ENCODE results near the gene DLAT. TPM values are rescaled to one million over a fixed set of nuclear protein-coding genes. Genes with fewer than 3 reads are reported as not detected.
A peak's percentile ranks its signal among the peaks of the same experiment; 100 is the strongest.
"Not testable (repeated sequence)": the region's sequence is repeated elsewhere in the genome, so short reads cannot be mapped to it uniquely, and the experiment has no call there.

DLAT gene
- total RNA-seq, 2 experiments from 2014 or later, result 36.4 to 39.0 TPM

DNA sequence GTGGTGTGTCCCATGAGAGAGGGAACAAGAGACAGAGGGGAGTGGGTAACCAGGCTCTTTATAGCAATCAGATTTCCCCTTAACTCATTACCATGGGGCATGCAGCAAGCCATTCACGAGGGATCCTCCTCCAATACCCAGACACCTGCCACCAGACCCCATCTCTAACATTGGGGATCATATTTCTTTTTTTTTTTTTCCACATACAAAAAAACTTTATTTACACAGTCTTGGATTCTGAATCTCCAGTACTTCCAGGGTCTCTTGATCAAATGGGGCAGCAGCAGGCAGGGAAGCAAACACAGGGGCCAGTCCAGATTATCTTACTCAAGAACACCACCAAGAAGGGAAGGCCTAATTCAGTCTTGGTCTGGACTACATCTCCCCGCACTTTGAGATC is 4.3 kb downstream of the DLAT start:
- ChIA-PET POLR2A (no interaction called here), CTCF (no interaction called here)
- peaks cover 10% of the 10 kb centered on the region for H3K4me1 Mint-ChIP-seq (ENCODE audit: low read depth)
- intact Hi-C loops (cut with micrococcal nuclease), result loop anchor here (5.0 kb wide), 1 partner anchor 427 kb away; the partner anchor contains the start of gene SIK2
- no peaks in the 10 kb centered on the region for H3K27me3 Mint-ChIP-seq
- H3K4me3 Mint-ChIP-seq, result no peak overlapping the region
- peaks cover 44% of the 10 kb centered on the region for H3K36me3 Mint-ChIP-seq
- no peaks in the 10 kb centered on the region for H3K9me3 Mint-ChIP-seq
- H3K27ac Mint-ChIP-seq, result no peak overlapping the region
- DNase-seq, result no peak

- H3K4me3 Mint-ChIP-seq, result no peak overlapping the region
- no peaks in the 10 kb centered on the region for H3K27me3 Mint-ChIP-seq
- ChIA-PET POLR2A (no interaction called here), CTCF (no interaction called here)
- no peak overlapping the region for H3K27ac Mint-ChIP-seq
- H3K36me3 Mint-ChIP-seq, result peaks cover 32% of the 10 kb centered on the region
- intact Hi-C loops (cut with micrococcal nuclease), result no loop called here
- H3K9me3 Mint-ChIP-seq, result no peaks in the 10 kb centered on the region
- peaks cover 3% of the 10 kb centered on the region for H3K4me1 Mint-ChIP-seq (ENCODE audit: low read depth)
- no peak for DNase-seq
These were observed 8.7 kb downstream of the DLAT start for GRCh38 chr11:112033902-112034301.

GRCh38 chr11:112037527-112037926 is 12.3 kb downstream of the DLAT start:
- no peak overlapping the region for H3K4me3 Mint-ChIP-seq
- no peaks in the 10 kb centered on the region for H3K27me3 Mint-ChIP-seq
- H3K27ac Mint-ChIP-seq, result no peak overlapping the region
- peaks cover 27% of the 10 kb centered on the region for H3K36me3 Mint-ChIP-seq
- no peak for DNase-seq
- H3K9me3 Mint-ChIP-seq, result no peaks in the 10 kb centered on the region
- ChIA-PET POLR2A (no interaction called here), CTCF (interaction anchor here (0.7 to 1.7 kb wide), 2 partner anchors 56 to 211 kb away, joined by 4 read pairs; no protein-coding TSS in a partner anchor)
- intact Hi-C loops (cut with micrococcal nuclease), result no loop called here
- H3K4me1 Mint-ChIP-seq (ENCODE audit: low read depth), result peaks cover 2% of the 10 kb centered on the region

DNA sequence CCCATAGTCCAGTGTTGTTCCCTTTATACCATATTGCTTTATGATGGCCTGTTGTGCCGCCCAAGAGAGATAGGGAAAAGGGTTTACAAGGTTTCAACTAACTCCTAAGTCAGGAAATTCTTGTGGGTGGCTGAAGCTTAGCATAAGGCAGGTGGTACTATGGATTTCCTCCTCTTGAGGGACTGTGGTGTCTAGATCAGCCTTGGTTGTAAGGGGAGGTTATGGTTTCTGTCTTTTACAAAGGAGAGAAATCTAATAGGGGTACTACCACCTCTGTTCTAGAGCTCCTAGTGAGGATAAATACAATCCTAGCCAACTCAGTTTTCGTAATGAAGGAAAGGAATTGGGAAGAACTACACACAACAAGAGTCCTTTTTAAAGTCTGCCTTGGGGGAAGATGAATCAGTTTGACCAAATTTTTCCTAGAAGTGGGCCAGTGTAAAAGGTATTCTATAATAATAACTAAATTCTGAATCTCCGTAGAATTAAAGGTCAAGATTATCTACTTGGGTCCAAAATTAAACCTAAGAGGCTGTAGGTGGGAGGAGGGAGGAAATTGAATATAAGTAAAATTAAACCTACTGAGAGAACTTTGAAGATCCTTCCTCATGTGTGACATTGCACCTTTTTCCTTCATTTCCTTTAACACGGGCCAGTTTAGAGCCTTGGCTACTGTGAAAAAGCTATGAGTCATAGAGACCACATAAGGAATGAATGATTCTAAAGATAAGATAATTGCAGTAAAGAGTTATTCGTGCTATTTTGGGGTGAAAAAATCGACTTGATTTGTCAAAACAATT is 17.2 kb downstream of the DLAT start:
- intact Hi-C loops (cut with micrococcal nuclease), result no loop called here
- no peak overlapping the region for H3K27ac Mint-ChIP-seq

GRCh38 chr11:112042961-112043304 is 17.7 kb downstream of the DLAT start:
- peaks cover 2% of the 10 kb centered on the region for H3K4me1 Mint-ChIP-seq (ENCODE audit: low read depth)
- intact Hi-C loops (cut with micrococcal nuclease), result no loop called here
- H3K27me3 Mint-ChIP-seq, result no peaks in the 10 kb centered on the region
- peaks cover 4% of the 10 kb centered on the region for H3K9me3 Mint-ChIP-seq
- DNase-seq, result no peak
- H3K4me3 Mint-ChIP-seq, result no peak overlapping the region
- ChIA-PET CTCF (no interaction called here), POLR2A (no interaction called here)
- H3K27ac Mint-ChIP-seq, result no peak overlapping the region
- peaks cover 51% of the 10 kb centered on the region for H3K36me3 Mint-ChIP-seq

More for the DNA sequence above, 17.2 kb downstream of the DLAT start:
- Mint-ChIP-seq H3K36me3 (peaks cover 49% of the 10 kb centered on the region), H3K4me3 (no peak overlapping the region), H3K27me3 (no peaks in the 10 kb centered on the region), H3K4me1 (ENCODE audit: low read depth) (peaks cover 2% of the 10 kb centered on the region), H3K9me3 (peaks cover 2% of the 10 kb centered on the region)
- CTCF ChIA-PET, result no interaction called here
- DNase-seq, result no peak
- POLR2A ChIA-PET, result no interaction called here

DNA sequence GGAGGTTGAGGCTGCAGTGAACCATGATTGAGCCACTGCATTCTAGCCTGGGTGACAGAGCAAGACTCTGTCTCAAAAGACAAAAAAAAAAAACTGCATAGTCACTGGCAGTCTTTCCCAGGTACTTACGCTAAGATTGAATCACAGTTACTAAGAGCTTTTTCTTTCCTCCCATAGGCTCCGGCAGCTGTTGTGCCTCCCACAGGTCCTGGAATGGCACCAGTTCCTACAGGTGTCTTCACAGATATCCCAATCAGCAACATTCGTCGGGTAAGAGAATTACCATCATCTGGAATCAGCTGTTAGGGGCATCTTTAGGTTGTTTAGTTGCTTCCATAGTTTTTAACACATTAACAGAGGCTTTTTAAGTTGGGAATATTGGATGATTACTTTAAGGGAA is 19.8 kb downstream of the DLAT start:
- intact Hi-C loops (cut with micrococcal nuclease), result no loop called here
- H3K9me3 Mint-ChIP-seq, result peaks cover 4% of the 10 kb centered on the region
- no peak overlapping the region for H3K4me3 Mint-ChIP-seq
- no peak overlapping the region for H3K27ac Mint-ChIP-seq
- H3K27me3 Mint-ChIP-seq, result no peaks in the 10 kb centered on the region
- POLR2A ChIA-PET, result no interaction called here
- peaks cover 47% of the 10 kb centered on the region for H3K36me3 Mint-ChIP-seq
- peaks cover 16% of the 10 kb centered on the region for H3K4me1 Mint-ChIP-seq (ENCODE audit: low read depth)
- DNase-seq, result no peak
- CTCF ChIA-PET, result interaction anchor here (0.6 kb wide), 1 partner anchor 114 kb away, joined by 3 read pairs; no protein-coding TSS in a partner anchor

DNA sequence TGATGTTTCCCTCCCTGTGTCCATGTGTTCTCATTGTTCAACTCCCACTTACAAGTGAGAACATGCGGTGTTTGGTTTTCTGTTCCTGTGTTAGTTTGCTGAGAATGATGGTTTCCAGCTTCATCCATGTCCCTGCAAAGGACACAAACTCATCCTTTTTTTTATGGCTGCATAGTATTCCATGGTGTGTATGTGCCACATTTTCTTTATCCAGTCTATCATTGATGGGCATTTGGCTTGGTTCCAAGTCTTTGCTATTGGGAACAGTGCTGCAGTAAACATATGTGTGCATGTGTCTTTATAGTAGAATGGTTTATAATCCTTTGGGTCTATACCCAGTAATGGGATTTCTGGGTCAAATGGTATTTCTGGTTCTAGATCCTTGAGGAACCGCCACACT is 21.4 kb downstream of the DLAT start:
- POLR2A ChIA-PET; H3K4me3 Mint-ChIP-seq; CTCF ChIA-PET; H3K9me3 Mint-ChIP-seq; DNase-seq; H3K27ac Mint-ChIP-seq; H3K27me3 Mint-ChIP-seq; intact Hi-C loops (cut with micrococcal nuclease): not testable (repeated sequence)
- peaks cover 19% of the 10 kb centered on the region for H3K4me1 Mint-ChIP-seq (ENCODE audit: low read depth)
- H3K36me3 Mint-ChIP-seq, result peaks cover 59% of the 10 kb centered on the region

GRCh38 chr11:112048256-112048655 is 23.0 kb downstream of the DLAT start:
- CTCF ChIA-PET, result interaction anchor here (0.8 kb wide), 1 partner anchor 29 kb away, joined by 3 read pairs; no protein-coding TSS in a partner anchor
- H3K4me3 Mint-ChIP-seq, DNase-seq, H3K27ac Mint-ChIP-seq, H3K9me3 Mint-ChIP-seq, H3K27me3 Mint-ChIP-seq, POLR2A ChIA-PET: not testable (repeated sequence)
- intact Hi-C loops (cut with micrococcal nuclease), result loop anchor here (2.0 kb wide), 1 partner anchor 39 kb away; the partner anchor contains the start of genes SDHD and TIMM8B
- Mint-ChIP-seq H3K36me3 (peaks cover 67% of the 10 kb centered on the region), H3K4me1 (ENCODE audit: low read depth) (peaks cover 18% of the 10 kb centered on the region)

GRCh38 chr11:112049777-112050176 is 24.6 kb downstream of the DLAT start:
- DNase-seq, result no peak
- Mint-ChIP-seq H3K9me3 (peaks cover 4% of the 10 kb centered on the region), H3K4me3 (no peak overlapping the region), H3K27ac (no peak overlapping the region), H3K4me1 (ENCODE audit: low read depth) (peaks cover 18% of the 10 kb centered on the region), H3K36me3 (peaks cover 63% of the 10 kb centered on the region), H3K27me3 (no peaks in the 10 kb centered on the region)
- intact Hi-C loops (cut with micrococcal nuclease), result loop anchor here (2.0 kb wide), 1 partner anchor 37 kb away; the partner anchor contains the start of genes SDHD and TIMM8B
- CTCF ChIA-PET, result no interaction called here
- POLR2A ChIA-PET, result no interaction called here

DNA sequence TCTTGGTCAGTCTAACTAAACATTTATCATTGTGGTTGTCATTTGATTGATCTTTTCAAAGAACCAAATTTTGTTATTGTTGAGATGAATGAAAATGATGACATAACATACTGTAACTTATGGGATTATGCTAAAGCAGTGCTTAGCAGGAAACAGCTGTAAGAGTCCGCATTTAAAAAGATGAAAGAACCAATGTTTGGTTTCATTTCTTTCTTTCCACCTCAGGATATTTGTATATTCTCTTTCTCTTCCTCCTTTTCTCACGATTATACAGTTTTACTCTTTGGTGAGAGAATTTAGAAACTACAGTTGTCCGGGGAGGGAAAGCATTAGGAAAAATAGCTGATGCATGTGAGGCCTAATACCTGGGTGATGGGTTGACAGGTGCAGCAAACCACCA is 25.5 kb downstream of the DLAT start:
- no peak for DNase-seq
- ChIA-PET POLR2A (no interaction called here), CTCF (interaction anchor here (1.5 kb wide), 1 partner anchor 119 kb away, joined by 5 read pairs; no protein-coding TSS in a partner anchor)
- intact Hi-C loops (cut with micrococcal nuclease), result no loop called here
- Mint-ChIP-seq H3K36me3 (peaks cover 60% of the 10 kb centered on the region), H3K4me1 (ENCODE audit: low read depth) (peaks cover 18% of the 10 kb centered on the region), H3K4me3 (no peak overlapping the region), H3K27ac (no peak overlapping the region), H3K27me3 (no peaks in the 10 kb centered on the region), H3K9me3 (peaks cover 4% of the 10 kb centered on the region)

DNA sequence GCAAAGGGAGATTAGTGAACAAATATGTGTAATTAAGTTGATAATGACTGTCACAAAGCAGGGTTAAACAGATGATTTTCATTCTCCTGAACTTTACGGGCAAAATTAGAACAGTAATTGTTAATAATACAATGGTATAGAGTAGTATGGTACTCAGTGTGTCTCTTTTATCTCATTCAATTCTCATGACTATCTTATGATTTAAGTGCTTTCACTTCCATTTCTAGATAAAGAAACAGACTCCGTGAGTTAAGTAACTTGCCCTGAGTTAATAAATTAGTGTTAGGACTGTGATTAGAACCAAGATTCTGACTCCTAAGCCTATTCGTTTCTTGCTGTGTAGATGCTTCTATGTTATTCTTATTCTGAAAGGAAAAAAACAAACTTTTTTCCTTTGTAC is 26.6 kb downstream of the DLAT start:
- H3K27me3 Mint-ChIP-seq, result no peaks in the 10 kb centered on the region
- ChIA-PET CTCF (interaction anchor here (1.5 kb wide), 1 partner anchor 120 kb away, joined by 5 read pairs; no protein-coding TSS in a partner anchor), POLR2A (no interaction called here)
- intact Hi-C loops (cut with micrococcal nuclease), result no loop called here
- H3K36me3 Mint-ChIP-seq, result peaks cover 57% of the 10 kb centered on the region
- H3K4me1 Mint-ChIP-seq (ENCODE audit: low read depth), result peaks cover 25% of the 10 kb centered on the region
- H3K27ac Mint-ChIP-seq, result no peak overlapping the region
- peaks cover 4% of the 10 kb centered on the region for H3K9me3 Mint-ChIP-seq
- DNase-seq, result no peak
- no peak overlapping the region for H3K4me3 Mint-ChIP-seq

GRCh38 chr11:112057170-112057569 is 32.0 kb downstream of the DLAT start:
- Mint-ChIP-seq H3K4me1 (ENCODE audit: low read depth) (peaks cover 23% of the 10 kb centered on the region), H3K9me3 (no peaks in the 10 kb centered on the region), H3K4me3 (peak overlapping the region; percentile 33), H3K36me3 (peaks cover 51% of the 10 kb centered on the region), H3K27ac (peak overlapping the region; percentile 69), H3K27me3 (no peaks in the 10 kb centered on the region)
- CTCF ChIA-PET, result interaction anchor here (0.5 to 1.1 kb wide), 6 partner anchors 16 to 130 kb away, joined by 3 to 5 read pairs (median 3); partner anchors contain the start of genes SDHD and TIMM8B
- POLR2A ChIA-PET, result interaction anchor here (0.5 to 2.0 kb wide), 5 partner anchors 17 to 358 kb away, joined by 3 to 9 read pairs (median 4); partner anchors contain the start of gene DLAT
- peak; percentile 29 for DNase-seq
- intact Hi-C loops (cut with micrococcal nuclease), result loop anchor here (1.0 to 2.0 kb wide), 5 partner anchors 18 to 125 kb away; partner anchors contain the start of genes DLAT, NKAPD1 and PIH1D2
